GM23248 (cell line): ENCODE data around the gene ACSF2.

Source experiments
- EZH2 ChIP-seq: fragments of 200-600 bp; sonication (generic); IDR thresholded peaks from 2 replicates; pipeline ENCODE4 v1.6.1; 2018; ENCODE audit warnings: antibody characterized with exemption, mild to moderate bottlenecking; ENCODE audit not compliant: insufficient read depth, poor library complexity, severe bottlenecking
- EZH2phosphoT487 ChIP-seq: fragments of 200-600 bp; sonication (generic); IDR thresholded peaks from 2 replicates; pipeline ENCODE4 v1.6.1; 2018; ENCODE audit warnings: antibody characterized with exemption, moderate library complexity, mild to moderate bottlenecking, low read depth; ENCODE audit not compliant: insufficient read depth

DNA sequence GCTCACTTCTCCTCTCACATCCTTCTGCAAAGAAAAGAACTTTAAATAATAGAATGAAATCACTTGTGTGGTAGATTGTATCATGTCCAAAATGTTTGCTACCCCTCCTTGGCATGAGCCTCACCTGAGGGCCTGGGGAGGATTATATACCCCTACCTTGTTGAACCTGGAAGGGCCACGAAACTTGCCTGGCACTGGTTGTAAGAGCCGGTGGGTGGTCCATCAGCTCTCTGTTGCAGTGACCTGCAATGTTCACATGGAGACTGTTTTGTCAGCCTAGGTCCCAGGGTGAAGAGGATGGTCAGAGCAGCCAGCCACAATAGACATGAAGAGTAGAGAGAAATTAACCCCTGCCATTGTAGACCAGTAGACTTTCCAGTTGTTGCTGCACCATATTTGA is 62.9 kb downstream of the ACSF2 start:
- TF ChIP-seq EZH2: no peak
- no peak for TF ChIP-seq EZH2phosphoT487
